NOMO-1 (cell line): ENCODE results near the gene NXPH1.

Experiments used
- DNase-seq, 2 experiments: peaks; one replicate each; lab custom pipeline; 2025; ENCODE audit not compliant: unreplicated experiment in 2 of 2; lab: John Stamatoyannopoulos, UW

The NXPH1 gene

GRCh38 chr7:8783229-8783628, 349.8 kb downstream of the NXPH1 start:
- DNase-seq: no peak

- DNase-seq: no peak
Observed at GRCh38 chr7:8785081-8785480, 351.7 kb downstream of the NXPH1 start.

GRCh38 chr7:8800986-8801385, 367.6 kb downstream of the NXPH1 start:
- DNase-seq: no peak
